ENCODE data around the gene RAB35. TPM values are rescaled to one million over a fixed set of nuclear protein-coding genes. Genes with fewer than 3 reads are reported as not detected.

The RAB35 gene
- total RNA-seq, 1 donor from 2014 or later: 26.9 TPM

- FAIRE-seq (no peak), DNase-seq (ENCODE audit: low read depth) (no peak)
- Histone ChIP-seq H3K36me3 (ENCODE audit: control insufficient read depth, insufficient read depth, low read length) (peaks cover 12% of the 10 kb centered on the region), H3K27me3 (ENCODE audit: control insufficient read depth, insufficient read depth, low read length) (no peaks in the 10 kb centered on the region), H3K4me3 (ENCODE audit: low read depth, low read length) (no peak overlapping the region)
- TF ChIP-seq, protein P1, sequence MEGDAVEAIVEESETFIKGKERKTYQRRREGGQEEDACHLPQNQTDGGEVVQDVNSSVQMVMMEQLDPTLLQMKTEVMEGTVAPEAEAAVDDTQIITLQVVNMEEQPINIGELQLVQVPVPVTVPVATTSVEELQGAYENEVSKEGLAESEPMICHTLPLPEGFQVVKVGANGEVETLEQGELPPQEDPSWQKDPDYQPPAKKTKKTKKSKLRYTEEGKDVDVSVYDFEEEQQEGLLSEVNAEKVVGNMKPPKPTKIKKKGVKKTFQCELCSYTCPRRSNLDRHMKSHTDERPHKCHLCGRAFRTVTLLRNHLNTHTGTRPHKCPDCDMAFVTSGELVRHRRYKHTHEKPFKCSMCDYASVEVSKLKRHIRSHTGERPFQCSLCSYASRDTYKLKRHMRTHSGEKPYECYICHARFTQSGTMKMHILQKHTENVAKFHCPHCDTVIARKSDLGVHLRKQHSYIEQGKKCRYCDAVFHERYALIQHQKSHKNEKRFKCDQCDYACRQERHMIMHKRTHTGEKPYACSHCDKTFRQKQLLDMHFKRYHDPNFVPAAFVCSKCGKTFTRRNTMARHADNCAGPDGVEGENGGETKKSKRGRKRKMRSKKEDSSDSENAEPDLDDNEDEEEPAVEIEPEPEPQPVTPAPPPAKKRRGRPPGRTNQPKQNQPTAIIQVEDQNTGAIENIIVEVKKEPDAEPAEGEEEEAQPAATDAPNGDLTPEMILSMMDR (IDR thresholded peaks at IDR 0.05; ENCODE audit: insufficient read depth, low read length, severe bottlenecking): no peak
Measured at GRCh38 chr12:120089105-120089504, 27.4 kb downstream of the RAB35 start.

GRCh38 chr12:120086801-120087621 is 29.5 kb downstream of the RAB35 start:
- no peak for FAIRE-seq

DNA sequence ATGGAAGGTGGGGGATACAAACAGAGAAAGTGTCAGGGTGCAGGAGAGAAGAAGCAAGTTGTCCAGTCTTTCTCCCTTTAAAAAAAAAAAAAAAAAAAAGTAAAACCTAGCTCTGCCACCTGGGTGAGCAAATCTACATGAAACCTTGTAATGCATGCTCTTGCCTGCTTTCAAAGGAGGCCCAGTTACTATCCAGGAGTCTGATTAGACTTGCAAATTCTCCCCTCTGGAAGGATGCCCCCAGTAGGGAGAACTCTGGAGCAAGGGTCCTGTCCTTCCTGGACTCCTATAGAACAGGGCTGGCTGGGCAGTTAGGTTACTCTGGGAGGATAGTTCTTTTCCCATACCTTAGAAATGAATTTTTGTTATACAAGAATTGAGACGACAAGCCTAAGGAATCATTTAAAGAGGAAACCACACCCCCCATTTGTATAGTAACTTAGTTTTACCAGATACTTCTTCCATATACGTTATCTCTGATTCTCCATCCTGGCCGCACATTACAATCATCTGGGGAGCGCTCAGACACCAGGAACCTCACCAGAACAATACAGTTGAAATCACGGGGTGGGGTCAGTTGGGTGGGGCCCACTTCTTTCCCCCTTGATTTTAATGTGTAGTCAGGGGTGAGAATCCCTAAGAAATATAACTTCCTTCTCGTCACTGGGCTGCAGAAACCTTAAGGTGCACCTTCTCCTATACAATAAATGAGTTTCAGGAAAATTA is 30.5 kb downstream of the RAB35 start:
- no peak overlapping the region for H3K4me3 ChIP-seq (ENCODE audit: low read depth, low read length)
- peaks cover 4% of the 10 kb centered on the region for H3K36me3 ChIP-seq (ENCODE audit: control insufficient read depth, insufficient read depth, low read length)
- no peaks in the 10 kb centered on the region for H3K27me3 ChIP-seq (ENCODE audit: control insufficient read depth, insufficient read depth, low read length)
- DNase-seq (ENCODE audit: low read depth) (no peak), FAIRE-seq (no peak)
- TF ChIP-seq, protein P1 (IDR thresholded peaks at IDR 0.05; ENCODE audit: insufficient read depth, low read length, severe bottlenecking): no peak

More at GRCh38 chr12:120086801-120087621, 29.5 kb downstream of the RAB35 start:
- Histone ChIP-seq H3K27me3 (ENCODE audit: control insufficient read depth, insufficient read depth, low read length) (no peaks in the 10 kb centered on the region), H3K4me3 (ENCODE audit: low read depth, low read length) (peak overlapping the region; percentile 7), H3K36me3 (ENCODE audit: control insufficient read depth, insufficient read depth, low read length) (peaks cover 7% of the 10 kb centered on the region)
- peak; percentile 98 for DNase-seq (ENCODE audit: low read depth)
- TF ChIP-seq, protein P1 (IDR thresholded peaks at IDR 0.05; ENCODE audit: insufficient read depth, low read length, severe bottlenecking): peak; percentile 99

DNA sequence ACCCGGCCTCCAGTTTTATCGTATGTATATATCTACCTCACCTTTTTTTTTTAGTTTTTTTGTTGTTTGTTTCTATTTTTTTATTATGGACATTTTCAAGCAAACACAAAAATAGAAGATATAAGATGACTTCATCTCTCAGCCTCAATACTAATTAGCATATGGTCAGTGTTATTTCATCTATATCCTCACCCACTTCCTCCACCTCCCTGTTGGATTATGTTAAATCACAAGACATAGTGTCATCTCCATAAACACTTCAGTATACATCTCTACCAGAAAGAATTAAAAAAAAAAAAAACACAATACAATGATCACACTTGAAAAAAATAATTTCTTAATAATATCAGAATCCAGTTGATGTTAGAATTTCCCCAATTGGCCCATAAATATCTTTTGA is 34.9 kb downstream of the RAB35 start:
- FAIRE-seq: no peak
- H3K36me3 ChIP-seq (ENCODE audit: control insufficient read depth, insufficient read depth, low read length): no peaks in the 10 kb centered on the region
- TF ChIP-seq, protein P1 (IDR thresholded peaks at IDR 0.05; ENCODE audit: insufficient read depth, low read length, severe bottlenecking): no peak
- no peak for DNase-seq (ENCODE audit: low read depth)
- no peaks in the 10 kb centered on the region for H3K27me3 ChIP-seq (ENCODE audit: control insufficient read depth, insufficient read depth, low read length)
- H3K4me3 ChIP-seq (ENCODE audit: low read depth, low read length): no peak overlapping the region

GRCh38 chr12:120079411-120080400 is 36.8 kb downstream of the RAB35 start:
- peak; percentile 82 for DNase-seq (ENCODE audit: low read depth)

More at GRCh38 chr12:120079411-120080400, 36.8 kb downstream of the RAB35 start:
- Histone ChIP-seq H3K27me3 (ENCODE audit: control insufficient read depth, insufficient read depth, low read length) (no peaks in the 10 kb centered on the region), H3K36me3 (ENCODE audit: control insufficient read depth, insufficient read depth, low read length) (no peaks in the 10 kb centered on the region), H3K4me3 (ENCODE audit: low read depth, low read length) (no peak overlapping the region)
- TF ChIP-seq, protein P1 (IDR thresholded peaks at IDR 0.05; ENCODE audit: insufficient read depth, low read length, severe bottlenecking): no peak
- FAIRE-seq: peak; percentile 32

Data from bronchial epithelial cell (primary cell).